ENCODE results near the gene SLIT1. TPM values are rescaled to one million over a fixed set of nuclear protein-coding genes. Genes with fewer than 3 reads are reported as not detected.

The SLIT1 gene
- total and polyA plus RNA-seq, 2 of the 8 experiments (the other 6 are each of a cell fraction or from before 2014, with no cell fraction given): 0.70 to 0.88 TPM

- no peak overlapping the region for H3K4me3 ChIP-seq (ENCODE audit: extremely low read depth in 1 of 4, insufficient read depth in 2 of 4, low read depth in 3 of 4, low read length in 4 of 4)
- H3K27ac ChIP-seq (ENCODE audit: low read depth, low read length): no peak overlapping the region
- no peak overlapping the region for H3K4ac ChIP-seq (replicated peaks; ENCODE audit: insufficient read length, low read depth, low read length)
- 88% methylated on average over 15 of the region's 15 CpGs; no CpG with 5 or more reads in 1 of the 2 experiments for WGBS, 2 experiments (ENCODE audit: extremely low coverage in 1 of 2, insufficient coverage in 1 of 2, insufficient read length in 1 of 2, insufficient replicate concordance in 2 of 2, low coverage in 1 of 2, low lambda C conversion rate in 2 of 2, missing lambda C conversion rate in 1 of 2)
- H3K79me1 ChIP-seq (ENCODE audit: low read depth, low read length): no peaks in the 10 kb centered on the region
- no peak overlapping the region for H3K18ac ChIP-seq (ENCODE audit: extremely low read depth, low read length)
- no peak overlapping the region for H2AK5ac ChIP-seq (ENCODE audit: low read depth, low read length)
- H2BK12ac ChIP-seq (ENCODE audit: low read depth, low read length): no peak overlapping the region
- H3K9ac ChIP-seq (replicated peaks in 1 of 4; ENCODE audit: extremely low read depth in 1 of 4, low read depth in 3 of 4, low read length in 3 of 4): no peak overlapping the region
- no peaks in the 10 kb centered on the region for H3K9me3 ChIP-seq (ENCODE audit: insufficient read depth in 2 of 2, low read depth in 1 of 2, low read length in 1 of 2)
- no peaks in the 10 kb centered on the region for H4K20me1 ChIP-seq (replicated peaks in 1 of 2; ENCODE audit: control insufficient read depth in 1 of 2, insufficient read depth in 2 of 2, low read length in 2 of 2)
- H4K91ac ChIP-seq (replicated peaks; ENCODE audit: insufficient read length, low read length): no peak overlapping the region
- H3K4me1 ChIP-seq (replicated peaks in 1 of 4; ENCODE audit: control insufficient read depth in 3 of 4, insufficient read depth in 4 of 4, low read length in 3 of 4): peaks cover 0 to 4% (median under 1%) of the 10 kb centered on the region in 4 experiments; a peak in 3 of 7 replicates
- no peak overlapping the region for H4K5ac ChIP-seq (ENCODE audit: insufficient read length, low read depth, low read length)
- H3K14ac ChIP-seq (ENCODE audit: insufficient read length): no peak overlapping the region
- H3K36me3 ChIP-seq (ENCODE audit: control insufficient read depth in 2 of 4, insufficient read depth in 4 of 4, low read length in 3 of 4): no peaks in the 10 kb centered on the region
- no peak overlapping the region for H3K4me2 ChIP-seq (ENCODE audit: insufficient read depth in 1 of 2, low read depth in 2 of 2, low read length in 2 of 2)
- no peak overlapping the region for H3K23ac ChIP-seq (ENCODE audit: insufficient read length)
- H2AFZ ChIP-seq (ENCODE audit: low read length): no peak overlapping the region
- no peak overlapping the region for H2BK15ac ChIP-seq (ENCODE audit: low read length)
- no peaks in the 10 kb centered on the region for H3K23me2 ChIP-seq (ENCODE audit: low read depth, low read length)
- H2BK120ac ChIP-seq (replicated peaks; ENCODE audit: low read depth, low read length): no peak overlapping the region
- POLR2A ChIA-PET (ENCODE audit: partially characterized antibody): no interaction called here
- no peaks in the 10 kb centered on the region for H3K79me2 ChIP-seq (ENCODE audit: control insufficient read depth in 1 of 2, insufficient read depth in 2 of 2, low read length in 2 of 2)
- H2BK5ac ChIP-seq (ENCODE audit: low read depth, low read length): no peak overlapping the region
- H3K27me3 ChIP-seq (replicated peaks in 1 of 4; ENCODE audit: control insufficient read depth in 3 of 4, extremely low read depth in 1 of 4, insufficient read depth in 3 of 4, low read length in 3 of 4): no peaks in the 10 kb centered on the region
- no peak for TF ChIP-seq NRF1 (IDR thresholded peaks at IDR 0.05; ENCODE audit: low read depth, low read length)
- no peak overlapping the region for H3K56ac ChIP-seq (replicated peaks; ENCODE audit: insufficient read length, low read depth, low read length)
- DNase-seq (ENCODE audit: low read depth in 1 of 2, low spot score in 2 of 2) (no peak), FAIRE-seq (no peak)
- CTCF ChIA-PET (ENCODE audit: partially characterized antibody): interaction anchor here (0.8 to 43.6 kb wide), 9 partner anchors 12 to 299 kb away, joined by 3 to 759 read pairs (median 5); no protein-coding TSS in a partner anchor
- no peak overlapping the region for H2BK20ac ChIP-seq (ENCODE audit: low read length)
- H4K8ac ChIP-seq (ENCODE audit: extremely low read depth, insufficient read depth, low read length): no peak overlapping the region; the same call in 1 of the 2 replicates
Observed at GRCh38 chr10:97120370-97120769, 65.4 kb downstream of the SLIT1 start.

All from H1 (cell line).